Esophagus (tissue), 2 donors: ENCODE results near the gene DCST1. TPM values are rescaled to one million over a fixed set of nuclear protein-coding genes. Genes with fewer than 3 reads are reported as not detected.
"Not testable (repeated sequence)": the region's sequence is repeated elsewhere in the genome, so short reads cannot be mapped to it uniquely, and the experiment has no call there.

Experiments used
- H3K27ac ChIP-seq, 2 donors: one replicate each; pipeline ENCODE4 v1.5.1; 2013; ENCODE audit warnings: low read depth in 2 of 2, mild to moderate bottlenecking in 2 of 2, inconsistent platforms in 1 of 2, low read length in 1 of 2, moderate library complexity in 1 of 2
- H3K27me3 ChIP-seq, 2 donors: one replicate each; pipeline ENCODE4 v1.6.1; 2013; ENCODE audit warnings: low read length in 2 of 2, control low read depth in 1 of 2, mild to moderate bottlenecking in 1 of 2; ENCODE audit not compliant: insufficient read depth in 2 of 2, control insufficient read depth in 1 of 2
- H3K36me3 ChIP-seq, 2 donors: one replicate each; pipeline ENCODE4 v1.6.1; 2013; ENCODE audit warnings: low read length in 1 of 2; ENCODE audit not compliant: control insufficient read depth in 2 of 2, insufficient read depth in 2 of 2
- H3K4me1 ChIP-seq, 2 donors: one replicate each; pipeline ENCODE4 v1.6.1; 2013; ENCODE audit warnings: low read length in 1 of 2; ENCODE audit not compliant: control insufficient read depth in 2 of 2, insufficient read depth in 2 of 2
- H3K4me3 ChIP-seq, 2 donors: one replicate each; pipeline ENCODE4 v1.5.1; 2013; ENCODE audit warnings: low read length in 2 of 2, mild to moderate bottlenecking in 2 of 2, low read depth in 1 of 2, moderate library complexity in 1 of 2
- H3K9me3 ChIP-seq, 2 donors: one replicate each; pipeline ENCODE4 v1.6.1; 2013; ENCODE audit warnings: mild to moderate bottlenecking in 2 of 2, low read depth in 1 of 2, low read length in 1 of 2, moderate library complexity in 1 of 2; ENCODE audit not compliant: control insufficient read depth in 2 of 2, insufficient read depth in 1 of 2
- WGBS, 2 donors: extraction: QIAGEN DNeasy Blood & Tissue Kit; methylation state at CpG; one replicate each; pipeline ENCODE4 v1.1.7; 2013; 5-methylcytosine and 5-hydroxymethylcytosine counted together
- polyA plus RNA-seq, 2 donors: library from polyadenylated mRNA; stranded (reverse); fragments of 200-250 nt; gene quantifications; one replicate each; pipeline ENCODE4 v1.2.3, GENCODE V29; 2013
- donor health status: healthy with polysubstance abuse.
- donor health status: Bipolar disorder and iron deficiency.

DCST1 gene
- polyA plus RNA-seq, 2 donors = 0.14 to 0.29 TPM

GRCh38 chr1:154994269-154994587 is 39.4 kb upstream of the DCST1 start:
- Histone ChIP-seq H3K27ac (peak overlapping the region in 1 of 2 donors; percentile 27), H3K36me3 (peaks cover under 1 to 12% of the 10 kb centered on the region in 2 donors), H3K27me3 (no peaks in the 10 kb centered on the region), H3K4me1 (peaks cover 0 to 4% of the 10 kb centered on the region in 2 donors), H3K4me3 (no peak overlapping the region), H3K9me3 (no peaks in the 10 kb centered on the region)
- WGBS, 2 donors = 53 to 61% methylated on average over 1 of the region's 1 CpG

- peak overlapping the region in 1 of 2 donors; percentile 27 for H3K27ac ChIP-seq
These were observed 39.0 kb upstream of the DCST1 start for GRCh38 chr1:154994591-154994990.

GRCh38 chr1:154995301-154995983 is 38.2 kb upstream of the DCST1 start:
- H3K4me3 ChIP-seq, H3K27me3 ChIP-seq, H3K27ac ChIP-seq, H3K36me3 ChIP-seq, H3K4me1 ChIP-seq, H3K9me3 ChIP-seq: not testable (repeated sequence)
- WGBS, 2 donors = 59 to 62% methylated on average over 13 of the region's 13 CpGs

More at GRCh38 chr1:154994591-154994990, 39.0 kb upstream of the DCST1 start:
- Histone ChIP-seq H3K9me3 (no peaks in the 10 kb centered on the region), H3K36me3 (peaks cover 0 to 9% of the 10 kb centered on the region in 2 donors), H3K4me1 (peaks cover 0 to 8% of the 10 kb centered on the region in 2 donors), H3K27me3 (no peaks in the 10 kb centered on the region), H3K4me3 (no peak overlapping the region)
- 56 to 73% methylated on average over 3 of the region's 3 CpGs for WGBS, 2 donors

- Histone ChIP-seq H3K9me3 (no peaks in the 10 kb centered on the region), H3K4me3 (no peak overlapping the region), H3K4me1 (peaks cover 0 to 8% of the 10 kb centered on the region in 2 donors), H3K27ac (no peak overlapping the region), H3K36me3 (no peaks in the 10 kb centered on the region), H3K27me3 (no peaks in the 10 kb centered on the region)
- WGBS, 2 donors = 80 to 87% methylated on average over 15 of the region's 15 CpGs
These were observed 36.5 kb upstream of the DCST1 start for GRCh38 chr1:154996966-154997701.

GRCh38 chr1:154998201-154998780 is 35.3 kb upstream of the DCST1 start:
- Histone ChIP-seq H3K4me1 (peaks cover 0 to 8% of the 10 kb centered on the region in 2 donors), H3K27me3 (no peaks in the 10 kb centered on the region), H3K36me3 (no peaks in the 10 kb centered on the region), H3K27ac (no peak overlapping the region), H3K9me3 (no peaks in the 10 kb centered on the region), H3K4me3 (no peak overlapping the region)
- WGBS, 2 donors = 75 to 81% methylated on average over 15 to 16 of the region's 16 CpGs

GRCh38 chr1:154998818-154999570 is 34.6 kb upstream of the DCST1 start:
- WGBS, 2 donors = 11 to 12% methylated on average over 35 to 40 of the region's 40 CpGs
- Histone ChIP-seq H3K4me1 (peaks cover 0 to 8% of the 10 kb centered on the region in 2 donors), H3K27ac (peak overlapping the region; percentile 97 to 98), H3K36me3 (no peaks in the 10 kb centered on the region), H3K9me3 (no peaks in the 10 kb centered on the region), H3K27me3 (no peaks in the 10 kb centered on the region), H3K4me3 (peak overlapping the region; percentile 26 to 95)

GRCh38 chr1:154999571-155000410 is 33.8 kb upstream of the DCST1 start:
- H3K4me3 ChIP-seq = peak overlapping the region; percentile 61 to 95
- H3K9me3 ChIP-seq = no peaks in the 10 kb centered on the region
- peak overlapping the region; percentile 97 to 98 for H3K27ac ChIP-seq
- H3K27me3 ChIP-seq = no peaks in the 10 kb centered on the region
- 2% methylated on average over 46 to 50 of the region's 50 CpGs for WGBS, 2 donors
- no peaks in the 10 kb centered on the region for H3K36me3 ChIP-seq
- peaks cover 6 to 8% of the 10 kb centered on the region in 2 donors for H3K4me1 ChIP-seq

- Histone ChIP-seq H3K36me3 (no peaks in the 10 kb centered on the region), H3K4me3 (peak overlapping the region; percentile 61 to 95), H3K9me3 (no peaks in the 10 kb centered on the region), H3K4me1 (peaks cover 8 to 10% of the 10 kb centered on the region in 2 donors), H3K27ac (peak overlapping the region; percentile 97 to 98), H3K27me3 (no peaks in the 10 kb centered on the region)
- WGBS, 2 donors = 0% methylated on average over 8 to 10 of the region's 13 CpGs
These were observed 33.3 kb upstream of the DCST1 start for GRCh38 chr1:155000411-155000725.
